NCI-H526 (cell line): Measurements from ENCODE around the gene SLC28A3.

Experiments
- DNase-seq, 2 experiments: peaks; one replicate each; lab custom pipeline; 2025; lab: John Stamatoyannopoulos, UW

SLC28A3 gene

DNA sequence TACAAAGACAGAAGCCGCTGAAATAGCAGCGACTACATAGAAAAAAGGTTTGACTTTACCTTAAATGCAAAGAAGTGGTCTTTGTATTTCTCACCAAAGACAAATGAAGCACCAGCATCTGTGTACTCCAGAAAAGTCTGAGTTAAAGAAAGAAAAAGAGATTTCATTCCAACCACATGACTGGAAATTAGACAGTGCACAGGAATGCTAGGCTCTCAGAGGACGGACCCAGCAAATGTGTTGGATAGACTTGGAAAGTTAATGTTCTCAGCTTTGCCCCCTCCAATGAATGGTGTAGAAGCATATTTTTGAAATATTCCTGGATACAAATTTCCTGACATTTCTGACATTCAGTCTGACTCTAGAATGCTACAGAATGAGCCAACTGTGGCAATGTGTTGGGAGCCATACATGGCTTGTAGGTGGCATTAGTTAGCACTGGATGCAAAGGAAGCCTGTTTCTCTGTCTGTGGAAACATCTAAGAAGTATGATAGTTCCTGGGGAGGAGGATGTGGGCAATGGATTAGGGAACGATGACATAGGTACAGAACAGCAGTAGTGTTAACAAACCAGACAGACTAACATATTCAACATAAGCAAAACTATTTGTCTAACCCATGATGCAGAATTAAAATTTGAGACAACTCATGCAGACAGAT is 43.3 kb downstream of the SLC28A3 start:
- no peak for DNase-seq

DNA sequence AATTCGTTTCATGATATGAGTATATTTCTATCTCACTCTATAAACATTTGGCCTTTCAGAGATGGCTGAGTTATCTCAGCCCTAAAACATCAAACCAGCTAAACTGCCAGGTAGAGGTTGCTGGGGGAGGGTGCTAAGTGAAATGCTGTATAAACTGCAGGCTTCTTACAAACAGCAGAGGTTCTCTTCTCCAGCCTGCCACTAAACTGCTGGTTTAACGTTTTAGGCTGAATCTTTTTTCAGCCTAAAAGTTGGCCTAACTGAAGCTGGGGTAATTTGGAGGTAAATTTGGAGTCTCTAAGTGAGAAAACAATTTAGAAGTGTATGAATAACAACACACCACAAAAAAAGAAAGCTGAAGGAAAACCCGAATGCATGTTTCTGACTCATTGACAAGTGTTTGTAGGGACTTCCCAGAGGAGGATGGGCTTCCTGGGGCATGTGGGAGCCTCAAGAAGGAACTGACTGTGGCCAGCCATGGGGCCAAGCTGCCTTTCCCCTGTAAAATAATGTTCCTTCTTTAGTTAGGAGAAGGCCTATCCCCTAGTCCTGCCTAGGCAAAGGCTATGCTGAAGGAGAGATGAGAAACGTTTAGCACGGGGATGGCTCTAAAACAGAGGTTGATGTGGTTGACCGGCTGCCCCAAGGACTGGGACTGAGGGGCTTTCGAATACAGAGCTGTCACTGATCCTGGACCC is 44.3 kb downstream of the SLC28A3 start:
- DNase-seq, result no peak

DNA sequence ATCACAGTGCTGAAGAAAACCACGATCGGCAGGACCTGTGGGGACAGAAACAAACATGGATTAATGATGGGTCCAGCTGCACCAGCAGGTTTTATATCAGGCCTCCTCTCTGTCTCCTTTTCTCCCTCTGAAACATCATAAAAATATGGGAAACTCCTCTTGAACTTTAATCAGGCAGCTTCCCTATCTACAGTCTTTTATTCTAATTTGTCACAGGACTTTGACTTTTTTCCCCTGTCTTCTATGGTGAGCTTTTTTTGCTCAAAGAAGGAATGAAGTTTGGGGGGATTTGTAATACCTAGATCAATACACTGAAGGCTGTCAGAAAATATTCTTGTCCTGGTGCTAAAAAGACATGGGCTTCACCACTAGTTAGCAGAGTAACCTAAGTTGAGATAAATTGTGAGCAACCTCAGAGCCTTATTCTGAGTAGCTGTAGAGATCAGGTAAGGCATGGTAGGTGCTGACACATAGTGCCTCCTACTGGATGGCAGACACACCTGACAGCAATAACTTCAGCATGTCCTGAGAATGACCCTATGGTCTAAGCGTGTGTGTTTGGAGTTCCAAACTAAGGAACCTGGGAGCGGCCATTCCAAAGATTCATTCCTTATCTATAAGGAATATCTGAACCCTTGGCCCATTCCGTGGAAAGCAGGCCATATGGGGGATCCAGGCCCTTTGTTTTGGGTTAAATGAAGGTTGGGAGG is 46.2 kb downstream of the SLC28A3 start:
- DNase-seq, result peak in 1 of 2 experiments; percentile 19

DNA sequence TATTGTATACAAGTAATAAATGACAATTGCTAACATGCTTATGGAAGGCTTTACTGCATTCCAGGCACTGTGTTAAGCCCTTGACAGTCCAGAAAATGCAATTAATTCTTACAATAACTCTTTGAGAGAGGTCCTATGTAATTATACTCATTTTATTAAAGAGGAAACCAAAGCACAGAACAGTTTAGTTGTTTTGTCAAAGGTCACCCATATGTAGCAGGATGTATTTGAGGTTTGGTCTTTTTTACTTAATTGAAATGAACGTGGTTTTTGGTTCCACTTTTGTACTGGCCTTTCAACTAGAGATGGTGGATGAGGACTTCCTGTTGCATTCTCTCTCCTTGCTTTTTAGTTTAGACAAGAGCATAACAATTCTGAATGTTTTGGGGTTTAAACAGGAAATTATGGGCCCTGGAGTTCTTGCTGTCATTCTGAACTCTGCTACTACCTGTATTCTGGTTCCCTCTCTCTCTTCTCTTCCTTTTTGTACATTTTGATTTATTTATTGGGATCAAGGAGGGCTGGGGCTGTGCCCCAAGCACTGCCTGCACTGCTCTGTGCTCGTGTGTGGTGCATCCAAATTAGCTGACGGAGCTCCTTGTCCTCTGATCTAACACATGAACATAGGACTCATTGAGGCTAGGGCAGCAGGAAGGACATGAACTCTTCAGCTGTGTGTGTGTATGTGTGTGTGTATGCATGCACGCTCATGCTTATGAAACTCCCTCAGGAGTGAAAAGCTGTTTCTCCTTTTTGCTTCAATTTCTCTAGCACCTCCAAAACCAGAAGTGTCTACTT is 47.4 kb downstream of the SLC28A3 start:
- DNase-seq, result no peak

DNA sequence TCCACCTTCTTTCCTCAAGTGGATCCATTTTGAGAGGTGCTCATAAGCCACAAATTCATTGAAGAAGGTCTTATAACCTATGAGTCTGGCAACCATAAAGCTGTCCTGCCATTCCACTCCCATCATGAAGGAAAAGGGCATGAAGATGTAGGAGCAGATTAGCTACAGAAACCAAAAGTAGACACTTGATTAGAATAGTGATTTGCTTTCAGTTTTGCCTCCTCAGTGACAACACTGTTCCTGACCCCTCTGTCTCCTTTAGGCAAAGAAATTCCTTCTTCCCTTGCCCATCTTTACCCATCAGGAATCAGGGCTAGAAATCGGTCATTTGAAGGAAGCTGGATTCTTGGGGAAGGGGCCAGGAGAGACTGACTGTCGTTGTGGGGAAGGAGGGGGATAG is 55.2 kb downstream of the SLC28A3 start:
- no peak for DNase-seq

DNA sequence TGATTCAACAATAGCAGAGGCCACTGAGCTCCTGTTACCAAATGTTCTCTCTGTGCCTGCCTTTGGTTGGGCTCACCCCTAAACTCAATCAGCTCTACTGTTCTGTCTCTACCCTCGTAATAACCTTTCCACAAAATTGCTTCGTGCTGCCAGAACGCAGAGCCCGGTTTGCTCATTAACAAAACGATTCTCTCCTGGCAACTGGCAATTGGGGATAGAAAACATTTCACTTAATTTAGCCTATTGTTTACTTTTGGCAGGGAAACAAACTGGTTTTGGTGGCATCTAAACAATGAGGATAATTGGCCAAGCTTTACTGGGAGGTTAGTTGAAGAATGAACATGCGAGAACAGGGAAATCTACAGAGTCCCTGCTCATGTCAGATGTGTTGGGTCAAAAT is 56.6 kb downstream of the SLC28A3 start:
- DNase-seq, result no peak

DNA sequence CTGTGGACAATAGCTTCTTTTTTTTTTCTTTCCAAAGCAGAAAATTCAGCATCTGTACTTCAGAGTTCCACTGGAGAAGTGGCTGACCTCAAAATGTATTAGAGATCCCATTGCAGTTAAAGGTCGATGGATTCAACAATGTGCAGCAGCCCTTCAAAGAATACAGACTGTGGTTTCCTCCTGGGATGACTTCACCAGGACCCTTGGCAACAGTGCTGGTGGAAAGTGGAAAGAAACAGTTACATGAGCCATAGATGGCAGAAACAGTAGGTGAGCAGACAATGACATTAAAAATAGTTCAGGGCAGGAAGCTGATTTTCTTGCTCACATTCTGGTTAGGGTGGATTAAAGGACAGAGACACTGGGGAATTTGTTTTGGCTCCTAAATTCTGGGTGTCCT is 62.4 kb downstream of the SLC28A3 start:
- no peak for DNase-seq

DNA sequence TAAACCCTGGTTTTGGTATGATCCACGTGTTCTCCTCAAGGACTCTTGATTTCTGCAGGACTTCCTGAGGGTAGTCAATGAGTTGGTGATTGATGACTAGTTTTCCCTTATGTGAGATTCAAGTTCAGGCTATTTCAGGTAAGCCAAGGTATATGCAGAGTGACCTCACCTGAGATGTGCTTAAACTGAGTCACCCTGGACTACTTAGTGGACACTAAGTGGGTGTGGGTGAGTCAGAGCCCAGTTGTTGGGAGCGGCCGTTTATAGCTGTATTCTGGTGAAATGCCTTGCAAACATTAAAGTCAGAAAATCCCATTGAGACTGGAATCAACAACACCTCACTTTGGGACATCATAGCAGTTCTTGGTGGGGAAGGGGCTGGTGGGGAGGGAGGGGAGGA is 62.9 kb downstream of the SLC28A3 start:
- DNase-seq, result no peak

DNA sequence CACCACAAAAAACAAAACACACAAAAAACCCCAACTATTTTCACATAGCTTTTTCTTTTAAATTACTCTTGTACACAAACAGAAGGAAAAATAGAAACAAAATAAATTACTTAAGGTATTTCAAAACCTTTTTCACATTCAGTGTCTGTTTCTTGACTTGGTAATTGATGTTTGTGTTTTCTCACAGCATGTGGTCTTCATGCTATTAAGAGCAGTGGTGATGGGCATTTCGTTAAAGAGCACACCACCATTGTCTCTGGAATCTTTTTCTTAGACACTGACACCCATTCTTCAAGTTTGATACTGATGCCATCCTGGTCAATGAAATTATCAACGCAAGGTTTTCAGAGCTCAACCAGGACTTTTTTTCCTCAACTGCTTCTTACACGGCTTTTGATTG is 63.8 kb downstream of the SLC28A3 start:
- no peak for DNase-seq

DNA sequence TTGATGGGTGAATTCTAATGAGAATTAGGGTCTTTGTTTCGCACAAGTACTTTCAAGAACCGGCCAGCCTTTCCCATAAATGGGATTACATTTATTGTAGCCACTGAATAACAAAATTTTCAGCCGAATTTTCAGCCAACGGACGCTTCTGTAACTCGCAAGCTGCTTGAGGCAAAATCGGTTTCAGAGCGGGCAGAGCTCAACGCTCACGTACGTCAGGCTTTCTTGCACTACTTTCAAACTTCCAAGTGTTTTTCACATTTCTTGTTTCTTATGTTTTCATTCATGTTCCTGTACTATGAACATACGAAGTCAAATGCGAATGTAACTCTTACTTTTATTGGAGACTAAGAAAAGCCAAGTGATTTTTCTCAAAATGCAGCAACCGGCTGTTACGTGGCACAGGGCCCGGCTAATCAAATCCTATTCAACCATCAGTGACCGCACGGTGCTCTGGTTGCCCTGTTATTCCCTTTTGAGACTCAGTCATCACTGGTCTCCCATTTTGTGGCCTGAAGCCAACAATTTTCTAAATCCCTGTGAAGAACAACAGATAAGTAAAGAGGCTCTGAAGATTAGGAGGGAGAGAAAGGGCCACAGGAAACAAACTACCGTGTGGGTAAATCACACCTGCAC is 68.5 kb downstream of the SLC28A3 start:
- DNase-seq, result no peak

DNA sequence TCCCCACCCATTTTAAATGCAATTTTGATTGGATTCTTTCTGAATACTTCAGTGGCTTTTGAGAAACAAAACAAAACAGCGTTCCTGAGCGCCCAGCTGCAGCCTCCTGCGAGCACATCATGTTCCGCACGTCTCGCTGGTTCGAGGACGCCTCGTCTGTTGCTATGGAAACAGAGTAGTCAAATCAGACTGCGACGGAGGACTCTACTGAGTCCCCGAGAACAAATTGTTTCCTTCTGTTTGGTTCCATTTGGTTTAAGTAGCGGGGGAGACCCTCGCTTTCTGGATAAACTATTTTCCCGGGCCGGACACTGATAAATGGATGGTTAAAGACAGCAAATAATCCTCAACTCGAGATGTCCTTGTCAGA is 69.0 kb downstream of the SLC28A3 start:
- peak; percentile 26 to 70 for DNase-seq

DNA sequence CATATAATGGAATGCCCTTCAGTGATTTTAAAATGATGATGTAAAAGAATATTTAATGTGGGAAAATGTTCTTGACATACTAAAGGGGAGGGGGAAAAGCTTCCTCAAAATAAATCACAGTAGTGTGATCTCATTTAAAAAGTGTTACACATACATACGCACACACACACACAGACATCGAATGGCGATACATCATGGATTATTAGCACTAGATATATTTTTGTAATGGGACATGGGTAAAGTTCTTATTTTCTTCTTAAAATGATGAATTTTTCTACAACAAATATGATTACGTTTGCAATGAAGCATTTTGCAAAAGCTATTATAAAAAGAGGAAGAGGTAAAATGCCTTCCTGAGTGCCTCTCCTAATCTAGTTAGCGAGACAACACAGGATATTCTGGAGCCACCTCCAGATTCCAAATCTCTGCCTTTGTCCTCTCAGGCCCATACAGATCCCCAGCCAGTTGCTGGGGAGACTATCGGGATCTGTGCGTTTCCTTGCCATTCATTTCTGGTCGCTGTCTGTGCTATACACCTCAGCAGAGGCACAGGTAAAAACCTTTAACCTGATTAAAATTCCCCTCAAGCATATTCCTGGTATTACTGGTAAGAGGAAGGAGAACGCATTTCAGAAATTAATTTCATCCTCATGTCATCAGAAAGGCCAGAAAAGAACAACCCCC is 69.6 kb downstream of the SLC28A3 start:
- no peak for DNase-seq

DNA sequence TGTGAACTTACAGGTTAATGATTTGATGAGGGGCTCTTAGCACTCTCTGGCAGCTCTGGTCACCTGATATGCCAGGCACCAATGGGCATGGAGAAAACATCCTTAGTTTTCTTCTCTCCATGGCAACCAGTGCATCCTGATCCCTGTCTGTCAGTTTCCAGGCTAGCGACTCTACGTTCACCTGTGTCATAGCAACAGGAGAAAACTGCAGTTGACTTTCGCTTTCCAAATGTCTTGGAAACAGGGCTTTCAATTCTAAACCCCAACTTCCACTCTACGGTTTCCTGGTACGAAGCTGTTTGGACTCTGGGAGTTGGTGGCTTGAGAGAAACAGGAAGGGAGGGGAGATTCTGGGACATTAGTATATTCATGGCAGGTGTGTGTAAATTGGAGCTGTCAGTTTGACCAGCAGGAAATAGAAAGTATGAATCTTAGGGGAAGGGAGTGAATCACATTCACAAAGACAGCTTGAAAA is 74.4 kb downstream of the SLC28A3 start:
- peak; percentile 16 to 18 for DNase-seq

DNA sequence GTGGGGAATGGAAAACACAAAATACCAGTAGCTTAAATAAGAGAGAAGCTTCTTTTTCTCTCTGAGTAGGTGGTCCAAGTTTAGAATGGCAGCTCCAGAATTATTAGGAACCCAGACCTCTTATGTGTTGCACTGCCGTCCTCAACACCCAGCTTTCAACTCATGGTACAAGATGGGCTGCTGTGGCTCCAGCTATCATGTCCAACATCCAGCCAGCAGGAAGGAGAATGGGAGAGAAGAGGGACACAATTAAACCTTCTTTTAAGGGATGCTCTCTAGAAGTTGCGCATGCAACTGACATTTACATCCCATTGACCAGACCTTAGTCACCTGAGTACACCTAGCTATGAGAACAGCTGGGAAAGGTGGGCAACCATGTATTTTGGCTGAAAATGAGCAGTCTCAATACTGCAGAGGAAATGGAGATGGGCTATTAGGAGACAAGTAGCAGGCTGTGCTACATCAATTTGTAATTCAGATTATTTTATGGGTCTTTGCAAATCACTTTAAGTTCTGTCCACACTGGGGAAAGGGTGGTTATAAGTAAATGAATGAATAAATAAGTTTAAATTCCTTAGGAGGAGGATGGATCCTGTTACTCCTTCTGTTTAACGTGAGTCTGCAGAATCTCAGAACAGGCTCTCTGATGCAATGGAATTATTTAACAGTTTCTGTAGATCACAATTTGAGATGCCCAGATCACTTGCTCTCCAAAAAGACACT is 76.1 kb downstream of the SLC28A3 start:
- no peak for DNase-seq

DNA sequence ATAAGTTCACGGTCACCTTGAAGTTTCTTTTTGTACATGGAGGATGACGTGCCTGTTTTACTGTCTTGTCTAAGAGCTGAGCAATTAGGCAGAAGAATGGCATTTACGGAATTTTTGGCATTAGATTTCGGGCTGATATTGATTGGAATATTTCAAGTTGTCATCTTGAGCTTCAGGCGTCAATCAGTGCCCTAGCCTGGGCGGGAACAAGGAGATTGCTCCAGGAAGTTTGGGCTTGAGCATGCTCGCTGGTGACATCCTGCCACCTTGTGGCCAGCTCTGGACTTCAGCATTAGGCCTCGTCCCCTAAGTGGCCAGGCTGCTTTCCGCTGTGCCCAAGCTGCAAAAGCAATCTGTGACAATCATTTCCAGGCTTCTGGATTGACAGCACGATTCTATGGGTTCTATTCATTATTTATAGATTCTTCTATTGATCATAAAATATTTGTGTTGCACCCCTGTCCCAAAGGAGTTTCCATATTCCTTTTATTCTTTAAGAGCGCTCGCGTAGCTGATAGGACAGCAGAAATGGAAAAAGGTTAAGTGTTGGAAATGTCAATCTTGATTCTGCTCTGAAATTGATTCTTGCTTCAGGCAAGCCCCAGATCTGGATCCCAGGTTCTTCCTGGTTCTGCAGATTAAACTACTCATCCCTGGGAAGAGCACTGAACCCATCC is 79.3 kb downstream of the SLC28A3 start:
- peak; percentile 23 to 78 for DNase-seq

DNA sequence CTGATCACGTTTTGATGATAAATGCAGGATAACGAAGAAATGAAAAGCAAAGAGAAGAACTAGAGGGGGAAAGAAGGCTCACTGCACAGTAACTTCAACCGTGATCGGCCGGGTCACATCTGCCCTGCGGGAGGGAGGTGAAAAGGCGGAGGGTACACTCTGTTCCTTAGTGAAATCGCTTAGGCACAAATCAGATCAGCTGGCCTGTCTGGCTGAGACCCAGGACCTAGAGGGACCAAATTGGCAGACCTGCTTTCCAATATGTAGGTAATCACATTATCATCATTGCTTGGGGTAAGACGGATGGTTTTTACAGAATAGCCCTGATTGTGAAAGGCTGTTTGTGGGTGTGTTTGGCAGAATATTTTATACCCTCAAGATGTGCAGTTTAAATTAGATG is 82.2 kb downstream of the SLC28A3 start:
- no peak for DNase-seq

DNA sequence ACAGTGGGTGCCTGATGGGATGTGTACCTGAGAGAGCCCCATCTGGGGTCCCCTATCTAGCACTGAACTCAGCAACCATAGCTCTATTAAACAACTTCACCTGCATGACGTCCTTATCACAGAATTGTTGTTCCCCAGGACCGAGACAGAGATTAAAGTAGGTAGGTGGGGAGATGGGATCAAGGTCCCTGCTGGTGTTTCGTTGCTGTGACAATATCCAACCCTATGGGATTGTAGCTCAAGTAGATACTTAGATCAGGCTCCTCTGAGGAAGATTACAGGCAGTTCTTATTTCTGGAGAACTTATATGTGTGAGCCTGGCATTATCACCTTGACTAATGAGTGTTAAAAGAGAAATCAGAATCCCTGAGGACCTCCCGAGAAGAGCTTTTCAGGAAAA is 84.9 kb downstream of the SLC28A3 start:
- DNase-seq, result no peak

DNA sequence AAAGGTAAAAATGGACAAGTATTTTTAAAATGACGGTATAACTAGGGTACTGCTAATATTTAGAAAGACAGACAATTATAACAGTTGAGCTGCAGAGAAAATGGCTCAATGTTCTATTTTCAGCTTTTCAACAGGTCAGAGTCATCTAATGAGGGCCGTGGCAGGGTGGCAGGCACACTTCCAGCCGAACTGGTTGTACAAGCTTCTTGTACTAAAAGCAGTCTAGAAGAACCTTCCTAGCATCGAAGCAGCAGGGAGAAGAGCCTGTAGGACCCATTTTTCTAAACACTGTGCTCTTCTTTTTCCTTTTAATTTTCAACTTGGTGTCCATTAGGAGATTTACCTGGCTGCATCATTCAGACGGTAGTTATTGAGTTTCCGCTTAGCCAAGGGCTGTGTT is 85.6 kb downstream of the SLC28A3 start:
- DNase-seq, result peak in 1 of 2 experiments; percentile 26

DNA sequence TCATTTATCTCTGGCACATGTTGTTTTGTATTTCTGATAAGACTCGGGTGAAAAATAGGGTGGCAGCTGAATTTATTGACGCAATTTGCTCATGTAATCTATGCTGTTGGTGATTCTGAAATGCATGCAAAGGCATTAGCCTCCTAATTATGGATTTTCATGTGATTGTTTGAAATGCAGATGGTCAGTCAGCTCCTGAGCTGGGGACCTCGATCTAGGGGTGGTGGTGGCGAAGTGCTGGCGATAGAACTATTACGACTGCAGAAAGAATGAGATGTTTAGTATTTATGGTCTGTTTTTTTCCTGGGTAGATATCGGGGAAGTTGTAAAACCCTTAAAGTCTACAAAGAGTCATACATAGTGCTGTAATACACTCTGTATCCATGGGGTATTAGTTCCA is 88.6 kb downstream of the SLC28A3 start:
- DNase-seq, result no peak

DNA sequence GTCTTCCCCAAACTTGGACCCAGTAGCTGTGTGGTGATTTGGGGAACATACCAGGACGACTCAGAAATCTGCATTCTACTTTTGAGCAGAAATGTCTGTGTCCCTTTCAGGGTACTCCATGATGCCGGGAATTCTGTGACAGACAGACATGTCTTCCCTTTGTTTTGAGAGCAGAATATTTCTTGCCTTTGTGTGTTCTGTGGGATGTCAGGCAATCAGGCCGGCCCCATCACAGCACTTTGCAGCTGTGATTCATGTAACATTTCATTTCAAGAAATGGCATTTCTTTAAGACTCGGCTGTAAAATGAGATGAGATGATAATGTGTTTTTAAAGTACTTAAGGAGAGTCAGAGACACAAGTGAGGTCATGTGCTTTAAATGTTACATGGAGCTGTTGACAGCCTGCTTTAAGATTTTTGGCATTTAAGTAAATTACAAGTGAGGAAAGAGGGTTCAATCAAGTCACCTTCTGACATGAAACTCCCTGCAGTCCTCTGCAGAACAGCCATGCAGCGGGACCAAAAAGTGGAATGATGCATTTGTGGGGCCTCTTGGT is 98.7 kb downstream of the SLC28A3 start:
- DNase-seq, result no peak
